A549 (cell line): ENCODE measurements around the gene SRR. TPM values are rescaled to one million over a fixed set of nuclear protein-coding genes. Genes with fewer than 3 reads are reported as not detected.

ENCODE experiments used
- ATAC-seq, 2 experiments: fragments of 200-7000 bp in 1 of 2; fragments of >200 bp in 1 of 2; cut with Nextera tagmentation in 1 of 2; cut with Tn5 transposase in 1 of 2; 3 replicates each; pipeline versions ENCODE4 v1.8.0 to v1.9.1; 2018 to 2020; ENCODE audit warnings: mild to moderate bottlenecking in 1 of 2, moderate library complexity in 1 of 2
- CTCF ChIA-PET: fragments of 300-600 bp; sonication (Branson Sonifier 250); formaldehyde crosslinking; extraction: SDS; loops from one replicate; lab custom pipeline; 2021; ENCODE audit warnings: antibody characterized with exemption, inconsistent platforms; lab: Yijun Ruan, JAX
- POLR2A ChIA-PET: fragments of 350-600 bp; formaldehyde crosslinking; extraction: SDS; loops from one replicate; lab custom pipeline; 2021; ENCODE audit warnings: antibody characterized with exemption, inconsistent platforms; lab: Yijun Ruan, JAX
- DNase-seq, 2 experiments: peaks; one replicate each; pipeline versions ENCODE4 v3.0.0 to v3.0.0-alpha.2; 2011 to 2016; ENCODE audit warnings: low read depth in 1 of 2, low spot score in 1 of 2
- FAIRE-seq: peaks from 2 replicates; lab custom pipeline; 2011; peaks lifted over from hg19 to GRCh38; lab: Jason Lieb, UNC
- H3K27ac ChIP-seq, 2 experiments: fragments of >200 bp; sonication (Bioruptor Twin); formaldehyde crosslinking; 3 replicates each; pipeline ENCODE4 v1.5.1; 2016 to 2017
- H3K4me1 ChIP-seq: fragments of >200 bp; sonication (Bioruptor Twin); formaldehyde crosslinking; 3 replicates; pipeline ENCODE4 v1.6.1; 2016
- H3K4me2 ChIP-seq: fragments of >200 bp; sonication (Bioruptor Twin); formaldehyde crosslinking; 3 replicates; pipeline ENCODE4 v1.6.1; 2016
- H3K4me3 ChIP-seq: fragments of >200 bp; sonication (Bioruptor Twin); formaldehyde crosslinking; 3 replicates; pipeline ENCODE4 v1.5.1; 2016
- H3K9me3 ChIP-seq: fragments of >200 bp; sonication (Bioruptor Twin); formaldehyde crosslinking; 3 replicates; pipeline ENCODE4 v1.6.1; 2016
- BHLHE40 ChIP-seq: IDR thresholded peaks from 2 replicates; pipeline ENCODE4 v1.6.1; 2012; ENCODE audit warnings: low read depth, low read length, inconsistent platforms
- CBX2 ChIP-seq: fragments of 200-600 bp; sonication (generic); IDR thresholded peaks from 2 replicates; pipeline ENCODE4 v1.6.1; 2016; ENCODE audit warnings: low read depth, mild to moderate bottlenecking, borderline replicate concordance
- CBX8 ChIP-seq: fragments of 200-600 bp; sonication (generic); IDR thresholded peaks from 2 replicates; pipeline ENCODE4 v1.6.1; 2016
- HDAC2 ChIP-seq: fragments of 200-600 bp; sonication (generic); IDR thresholded peaks from 2 replicates; pipeline ENCODE4 v1.6.1; 2016
- HEYL ChIP-seq: fragments of 250-450 bp; sonication (Bioruptor Pico); IDR thresholded peaks from 2 replicates; pipeline ENCODE4 v1.8.0; 2021; ENCODE audit warnings: mild to moderate bottlenecking, moderate library complexity
- KDM1A ChIP-seq: fragments of 200-600 bp; sonication (generic); IDR thresholded peaks from 2 replicates; pipeline ENCODE4 v1.6.1; 2016; ENCODE audit warnings: low read depth, mild to moderate bottlenecking
- MAFK ChIP-seq: fragments of 450-650 bp; IDR thresholded peaks from 2 replicates; pipeline ENCODE4 v1.6.1; 2014; ENCODE audit not compliant: partially characterized antibody
- POLR2AphosphoS2 ChIP-seq: conservative IDR thresholded peaks from 2 replicates; pipeline ENCODE4 v1.6.1; 2012; ENCODE audit warnings: low read length, improper control_type of control experiment, inconsistent platforms
- RAD21 ChIP-seq, 2 experiments: fragments of >200 bp in 1 of 2; sonication (Bioruptor Twin) in 1 of 2; formaldehyde crosslinking in 1 of 2; IDR thresholded peaks in 1 of 2; conservative IDR thresholded peaks in 1 of 2; 2 replicates in 1 of 2; 3 replicates in 1 of 2; pipeline ENCODE4 v1.6.1; 2012 to 2018; ENCODE audit warnings: inconsistent platforms in 1 of 2
- RARB ChIP-seq: fragments of 250-450 bp; sonication (Bioruptor Pico); IDR thresholded peaks from 2 replicates; pipeline ENCODE4 v1.8.0; 2021; ENCODE audit warnings: mild to moderate bottlenecking, moderate library complexity
- RCOR1 ChIP-seq: fragments of 150-350 bp; IDR thresholded peaks from 2 replicates; pipeline ENCODE4 v1.6.1; 2014; ENCODE audit warnings: antibody characterized with exemption, low read length, low read depth
- RFX5 ChIP-seq: fragments of 450-650 bp; IDR thresholded peaks from 2 replicates; pipeline ENCODE4 v1.7.1; 2014; ENCODE audit warnings: antibody characterized with exemption, mild to moderate bottlenecking, moderate library complexity
- SMC3 ChIP-seq: fragments of >200 bp; sonication (Bioruptor Twin); formaldehyde crosslinking; IDR thresholded peaks from 3 replicates; pipeline ENCODE4 v1.6.1; 2018; ENCODE audit warnings: inconsistent platforms
- SREBF2 ChIP-seq: fragments of 450-650 bp; IDR thresholded peaks from 2 replicates; pipeline ENCODE4 v1.6.1; 2014; ENCODE audit warnings: mild to moderate bottlenecking, moderate library complexity
- ZC3H11A ChIP-seq: fragments of 450-650 bp; IDR thresholded peaks from 2 replicates; pipeline ENCODE4 v1.6.1; 2014; ENCODE audit warnings: antibody characterized with exemption, mild to moderate bottlenecking
- ZFP36 ChIP-seq: fragments of 450-650 bp; IDR thresholded peaks from 2 replicates; pipeline ENCODE4 v1.6.1; 2014; ENCODE audit warnings: borderline replicate concordance; ENCODE audit not compliant: partially characterized antibody
- WGBS: methylation state at CpG from one replicate; pipeline ENCODE4 v1.1.6; 2017; ENCODE audit errors: missing lambda C conversion rate; 5-methylcytosine and 5-hydroxymethylcytosine counted together
- polyA plus RNA-seq, 4 experiments: library from polyadenylated mRNA; depleted of rRNA in 3 of 4; stranded (reverse); fragments of >200 nt; fragmentation: RNase III in 1 of 4; extraction: RNeasy Plus Mini Kit Qiagen cat#74134 plus additional on column Dnase treatment in 1 of 4; gene quantifications; 2 replicates in 3 of 4; 3 replicates in 1 of 4; pipeline ENCODE4 v1.2.3, GENCODE V29; 2011 to 2017
- TF ChIP-seq, protein P1 (sequence below): fragments of 200-600 bp; sonication (generic); IDR thresholded peaks from 2 replicates; pipeline ENCODE4 v1.6.1; 2016; ENCODE audit warnings: antibody characterized with exemption, mild to moderate bottlenecking, moderate library complexity
- TF ChIP-seq, protein P2 (sequence below): fragments of 150-350 bp; IDR thresholded peaks from 2 replicates; pipeline ENCODE4 v1.6.1; 2014; ENCODE audit warnings: low read depth, mild to moderate bottlenecking, low read length

Gene SRR
- polyA plus RNA-seq, 2 of the 4 experiments (the other 2 are of a cell fraction), result 13.2 to 16.7 TPM

GRCh38 chr17:2362016-2362415 lies 58.3 kb downstream of the SRR start:
- no peak for ATAC-seq
- ChIA-PET CTCF (interaction anchor here (1.6 to 15.8 kb wide), 7 partner anchors 7 to 304 kb away, joined by 4 to 255 read pairs (median 9); partner anchors contain the start of gene TSR1), POLR2A (interaction anchor here (1.3 kb wide), 2 partner anchors 26 to 58 kb away, joined by 5 to 7 read pairs; partner anchors contain the start of genes SMG6, SRR and TSR1)
- Histone ChIP-seq H3K4me2 (no peak overlapping the region), H3K4me1 (peaks cover 20% of the 10 kb centered on the region), H3K4me3 (no peak overlapping the region), H3K9me3 (no peaks in the 10 kb centered on the region), H3K27ac (no peak overlapping the region)
- DNase-seq, result no peak
- TF ChIP-seq CBX2, result no peak
- FAIRE-seq, result no peak
- WGBS, result 95% methylated on average over 19 of the region's 20 CpGs

GRCh38 chr17:2362416-2362815 lies 58.7 kb downstream of the SRR start:
- DNase-seq, result no peak
- WGBS, result 94% methylated on average over 17 of the region's 19 CpGs
- CTCF ChIA-PET, result interaction anchor here (1.6 to 15.8 kb wide), 6 partner anchors 6 to 304 kb away, joined by 4 to 255 read pairs (median 22); no protein-coding TSS in a partner anchor
- Histone ChIP-seq H3K9me3 (no peaks in the 10 kb centered on the region), H3K4me1 (peaks cover 20% of the 10 kb centered on the region), H3K4me3 (no peak overlapping the region), H3K4me2 (no peak overlapping the region), H3K27ac (no peak overlapping the region)
- ATAC-seq, result no peak
- POLR2A ChIA-PET, result no interaction called here
- FAIRE-seq, result no peak
- TF ChIP-seq RFX5 (no peak), CBX8 (no peak), BHLHE40 (no peak), KDM1A (no peak), RCOR1 (no peak), RARB (CRISPR knock-in tag) (no peak), ZC3H11A (no peak), MAFK (no peak), HEYL (CRISPR knock-in tag) (no peak), POLR2AphosphoS2 (no peak), HDAC2 (no peak), ZFP36 (no peak), RAD21 (conservative IDR thresholded peaks at IDR 0.05 in 1 of 2, IDR thresholded peaks at IDR 0.05 in 1 of 2) (no peak), SREBF2 (no peak)
- TF ChIP-seq, protein P1, sequence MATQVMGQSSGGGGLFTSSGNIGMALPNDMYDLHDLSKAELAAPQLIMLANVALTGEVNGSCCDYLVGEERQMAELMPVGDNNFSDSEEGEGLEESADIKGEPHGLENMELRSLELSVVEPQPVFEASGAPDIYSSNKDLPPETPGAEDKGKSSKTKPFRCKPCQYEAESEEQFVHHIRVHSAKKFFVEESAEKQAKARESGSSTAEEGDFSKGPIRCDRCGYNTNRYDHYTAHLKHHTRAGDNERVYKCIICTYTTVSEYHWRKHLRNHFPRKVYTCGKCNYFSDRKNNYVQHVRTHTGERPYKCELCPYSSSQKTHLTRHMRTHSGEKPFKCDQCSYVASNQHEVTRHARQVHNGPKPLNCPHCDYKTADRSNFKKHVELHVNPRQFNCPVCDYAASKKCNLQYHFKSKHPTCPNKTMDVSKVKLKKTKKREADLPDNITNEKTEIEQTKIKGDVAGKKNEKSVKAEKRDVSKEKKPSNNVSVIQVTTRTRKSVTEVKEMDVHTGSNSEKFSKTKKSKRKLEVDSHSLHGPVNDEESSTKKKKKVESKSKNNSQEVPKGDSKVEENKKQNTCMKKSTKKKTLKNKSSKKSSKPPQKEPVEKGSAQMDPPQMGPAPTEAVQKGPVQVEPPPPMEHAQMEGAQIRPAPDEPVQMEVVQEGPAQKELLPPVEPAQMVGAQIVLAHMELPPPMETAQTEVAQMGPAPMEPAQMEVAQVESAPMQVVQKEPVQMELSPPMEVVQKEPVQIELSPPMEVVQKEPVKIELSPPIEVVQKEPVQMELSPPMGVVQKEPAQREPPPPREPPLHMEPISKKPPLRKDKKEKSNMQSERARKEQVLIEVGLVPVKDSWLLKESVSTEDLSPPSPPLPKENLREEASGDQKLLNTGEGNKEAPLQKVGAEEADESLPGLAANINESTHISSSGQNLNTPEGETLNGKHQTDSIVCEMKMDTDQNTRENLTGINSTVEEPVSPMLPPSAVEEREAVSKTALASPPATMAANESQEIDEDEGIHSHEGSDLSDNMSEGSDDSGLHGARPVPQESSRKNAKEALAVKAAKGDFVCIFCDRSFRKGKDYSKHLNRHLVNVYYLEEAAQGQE, result no peak
- TF ChIP-seq, protein P2, sequence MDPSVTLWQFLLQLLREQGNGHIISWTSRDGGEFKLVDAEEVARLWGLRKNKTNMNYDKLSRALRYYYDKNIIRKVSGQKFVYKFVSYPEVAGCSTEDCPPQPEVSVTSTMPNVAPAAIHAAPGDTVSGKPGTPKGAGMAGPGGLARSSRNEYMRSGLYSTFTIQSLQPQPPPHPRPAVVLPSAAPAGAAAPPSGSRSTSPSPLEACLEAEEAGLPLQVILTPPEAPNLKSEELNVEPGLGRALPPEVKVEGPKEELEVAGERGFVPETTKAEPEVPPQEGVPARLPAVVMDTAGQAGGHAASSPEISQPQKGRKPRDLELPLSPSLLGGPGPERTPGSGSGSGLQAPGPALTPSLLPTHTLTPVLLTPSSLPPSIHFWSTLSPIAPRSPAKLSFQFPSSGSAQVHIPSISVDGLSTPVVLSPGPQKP, result no peak

GRCh38 chr17:2362881-2363280 lies 59.1 kb downstream of the SRR start:
- ATAC-seq (no peak), DNase-seq (no peak), FAIRE-seq (no peak)
- ChIA-PET CTCF (interaction anchor here (2.3 to 15.8 kb wide), 3 partner anchors 14 to 53 kb away, joined by 9 to 255 read pairs (median 216); no protein-coding TSS in a partner anchor), POLR2A (no interaction called here)
- no peak for TF ChIP-seq SMC3
- H3K4me3 ChIP-seq, result no peak overlapping the region
- H3K9me3 ChIP-seq, result no peaks in the 10 kb centered on the region
- WGBS, result 90% methylated on average over 6 of the region's 14 CpGs
- H3K27ac ChIP-seq, result no peak overlapping the region
- H3K4me2 ChIP-seq, result no peak overlapping the region
- peaks cover 20% of the 10 kb centered on the region for H3K4me1 ChIP-seq
